ENCODE results near the gene USO1.

- no peak for TF ChIP-seq ZNF746 (CRISPR knock-in tag; IDR thresholded peaks at IDR 0.05)
- TF ChIP-seq ZNF232 (CRISPR knock-in tag; IDR thresholded peaks at IDR 0.05; ENCODE audit: borderline replicate concordance): no peak
- no peak for TF ChIP-seq CTCF (CRISPR knock-in tag; IDR thresholded peaks at IDR 0.05)
- no peak for TF ChIP-seq MIER2 (CRISPR knock-in tag; IDR thresholded peaks at IDR 0.05)
- TF ChIP-seq SP2 (CRISPR knock-in tag; IDR thresholded peaks at IDR 0.05): no peak
- no peak for TF ChIP-seq ZNF331 (CRISPR knock-in tag; IDR thresholded peaks at IDR 0.05)
- no peak for TF ChIP-seq TAF1 (CRISPR knock-in tag; IDR thresholded peaks at IDR 0.05)
- no peak for TF ChIP-seq ATF2 (CRISPR knock-in tag; IDR thresholded peaks at IDR 0.05)
- TF ChIP-seq EZH2 (conservative IDR thresholded peaks at IDR 0.05; ENCODE audit: low read depth, low read length): no peak
- TF ChIP-seq, protein P1, sequence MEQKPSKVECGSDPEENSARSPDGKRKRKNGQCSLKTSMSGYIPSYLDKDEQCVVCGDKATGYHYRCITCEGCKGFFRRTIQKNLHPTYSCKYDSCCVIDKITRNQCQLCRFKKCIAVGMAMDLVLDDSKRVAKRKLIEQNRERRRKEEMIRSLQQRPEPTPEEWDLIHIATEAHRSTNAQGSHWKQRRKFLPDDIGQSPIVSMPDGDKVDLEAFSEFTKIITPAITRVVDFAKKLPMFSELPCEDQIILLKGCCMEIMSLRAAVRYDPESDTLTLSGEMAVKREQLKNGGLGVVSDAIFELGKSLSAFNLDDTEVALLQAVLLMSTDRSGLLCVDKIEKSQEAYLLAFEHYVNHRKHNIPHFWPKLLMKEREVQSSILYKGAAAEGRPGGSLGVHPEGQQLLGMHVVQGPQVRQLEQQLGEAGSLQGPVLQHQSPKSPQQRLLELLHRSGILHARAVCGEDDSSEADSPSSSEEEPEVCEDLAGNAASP (CRISPR knock-in tag; IDR thresholded peaks at IDR 0.05; ENCODE audit: borderline replicate concordance): no peak
- no peak for TF ChIP-seq MAFK (conservative IDR thresholded peaks at IDR 0.05 in 1 of 2, IDR thresholded peaks at IDR 0.05 in 1 of 2; ENCODE audit: low read length in 2 of 2)
- TF ChIP-seq TCF12 (IDR thresholded peaks at IDR 0.05): no peak
- no peak for TF ChIP-seq TCF12 (CRISPR knock-in tag; IDR thresholded peaks at IDR 0.05)
- no peak for TF ChIP-seq ESRRA (CRISPR knock-in tag; IDR thresholded peaks at IDR 0.05; ENCODE audit: low read depth)
- no peak for TF ChIP-seq ARNT2 (CRISPR knock-in tag; IDR thresholded peaks at IDR 0.05; ENCODE audit: low read depth)
Measured at GRCh38 chr4:75831856-75832405, 107.6 kb downstream of the USO1 start.
